Upper lobe of left lung (tissue), 4 donors: ENCODE results near the gene PSMB7.

Experiments
- EP300 ChIP-seq, 4 donors: sonication (generic); formaldehyde crosslinking; IDR thresholded peaks; one replicate each; pipeline ENCODE4 v1.5.1; 2017; ENCODE audit warnings: antibody characterized with exemption in 4 of 4, control low read depth in 2 of 4
- POLR2A ChIP-seq, 4 donors: fragments of 450-650 bp; IDR thresholded peaks; one replicate each; pipeline ENCODE4 v1.5.1; 2016 to 2017; ENCODE audit warnings: antibody characterized with exemption in 4 of 4, mild to moderate bottlenecking in 2 of 4
- TF ChIP-seq, protein P1 (sequence below), 6 experiments: fragments of 450-650 bp in 4 of 6; fragments of 200-600 bp in 2 of 6; sonication (generic) in 2 of 6; IDR thresholded peaks; one replicate each; pipeline ENCODE4 v1.5.1; 2016 to 2019; ENCODE audit warnings: antibody characterized with exemption in 6 of 6

DNA sequence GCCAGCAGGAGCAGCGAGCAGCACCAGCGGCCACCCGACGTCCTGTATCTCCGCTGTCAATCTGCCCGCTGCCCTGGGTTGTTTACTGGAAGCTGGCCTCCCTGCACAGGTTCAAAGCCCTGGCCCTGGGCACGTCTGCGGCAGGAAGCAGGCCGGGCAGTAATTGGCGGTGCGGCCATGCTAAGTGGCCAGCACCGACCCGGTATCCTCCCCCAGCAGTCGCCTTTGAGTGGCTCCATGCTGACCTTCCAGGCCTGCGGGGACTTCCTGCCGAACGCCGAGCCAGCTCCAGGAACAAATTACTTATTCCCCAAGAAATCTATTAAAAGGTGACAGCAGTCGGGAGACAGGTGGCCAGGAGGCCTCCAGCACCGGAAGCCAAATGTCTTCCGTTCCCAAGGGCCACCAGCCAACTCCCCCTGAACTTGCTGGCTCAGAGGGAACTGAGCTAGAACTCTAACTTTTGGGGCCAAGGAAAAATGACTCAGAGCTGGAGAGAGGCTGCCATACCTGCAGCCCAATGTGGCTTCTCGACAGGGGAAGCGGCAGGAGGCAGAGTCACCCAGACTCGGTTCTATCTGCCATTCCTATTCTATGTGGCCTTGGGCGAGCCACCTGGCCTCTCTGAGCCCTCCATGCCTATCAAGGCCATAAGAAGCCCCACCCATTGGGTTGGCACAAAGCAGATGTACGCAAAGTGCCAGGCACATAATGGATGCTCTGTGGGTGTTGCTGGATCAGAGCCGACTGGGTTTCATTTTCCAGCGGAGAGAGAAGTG lies 13.7 kb upstream of the PSMB7 start:
- TF ChIP-seq, protein P1, sequence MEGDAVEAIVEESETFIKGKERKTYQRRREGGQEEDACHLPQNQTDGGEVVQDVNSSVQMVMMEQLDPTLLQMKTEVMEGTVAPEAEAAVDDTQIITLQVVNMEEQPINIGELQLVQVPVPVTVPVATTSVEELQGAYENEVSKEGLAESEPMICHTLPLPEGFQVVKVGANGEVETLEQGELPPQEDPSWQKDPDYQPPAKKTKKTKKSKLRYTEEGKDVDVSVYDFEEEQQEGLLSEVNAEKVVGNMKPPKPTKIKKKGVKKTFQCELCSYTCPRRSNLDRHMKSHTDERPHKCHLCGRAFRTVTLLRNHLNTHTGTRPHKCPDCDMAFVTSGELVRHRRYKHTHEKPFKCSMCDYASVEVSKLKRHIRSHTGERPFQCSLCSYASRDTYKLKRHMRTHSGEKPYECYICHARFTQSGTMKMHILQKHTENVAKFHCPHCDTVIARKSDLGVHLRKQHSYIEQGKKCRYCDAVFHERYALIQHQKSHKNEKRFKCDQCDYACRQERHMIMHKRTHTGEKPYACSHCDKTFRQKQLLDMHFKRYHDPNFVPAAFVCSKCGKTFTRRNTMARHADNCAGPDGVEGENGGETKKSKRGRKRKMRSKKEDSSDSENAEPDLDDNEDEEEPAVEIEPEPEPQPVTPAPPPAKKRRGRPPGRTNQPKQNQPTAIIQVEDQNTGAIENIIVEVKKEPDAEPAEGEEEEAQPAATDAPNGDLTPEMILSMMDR (IDR thresholded peaks at IDR 0.05) = no peak
- TF ChIP-seq POLR2A (IDR thresholded peaks at IDR 0.05) (no peak), EP300 (IDR thresholded peaks at IDR 0.05) (no peak)
